HepG2 (cell line): ENCODE measurements around the gene SBNO2. TPM values are rescaled to one million over a fixed set of nuclear protein-coding genes. Genes with fewer than 3 reads are reported as not detected.
A peak's percentile ranks its signal among the peaks of the same experiment; 100 is the strongest.

Experiments
- ARNTL ChIP-seq: sonication (generic); formaldehyde crosslinking; IDR thresholded peaks from 2 replicates; pipeline ENCODE4 v1.4.0; 2020; ENCODE audit warnings: mild to moderate bottlenecking, missing genetic modification reagents
- CCAR2 ChIP-seq: fragments of 200-400 bp; formaldehyde crosslinking; optimal IDR thresholded peaks from 2 replicates; pipeline ENCODE3; 2018; ENCODE audit warnings: low read depth, mild to moderate bottlenecking, low read length, moderate library complexity
- ETV5 ChIP-seq: IDR thresholded peaks from 2 replicates; pipeline ENCODE4 v1.6.1; 2018; ENCODE audit warnings: missing biosample characterization, missing genetic modification reagents, inconsistent platforms, borderline replicate concordance
- HNF4A ChIP-seq: sonication (generic); formaldehyde crosslinking; IDR thresholded peaks from 2 replicates; pipeline ENCODE4 v1.4.0; 2020; ENCODE audit warnings: missing genetic modification reagents
- ISL2 ChIP-seq: sonication (generic); formaldehyde crosslinking; IDR thresholded peaks from 2 replicates; pipeline ENCODE4 v1.5.0; 2020; ENCODE audit warnings: missing genetic modification reagents
- MTF2 ChIP-seq: sonication (generic); formaldehyde crosslinking; IDR thresholded peaks from 2 replicates; pipeline ENCODE4 v1.5.0; 2020; ENCODE audit warnings: missing genetic modification reagents, borderline replicate concordance
- NFE2 ChIP-seq: sonication (generic); formaldehyde crosslinking; IDR thresholded peaks from 2 replicates; pipeline ENCODE4 v1.4.0; 2020; ENCODE audit warnings: missing genetic modification reagents
- TGIF2 ChIP-seq: IDR thresholded peaks from 2 replicates; pipeline ENCODE4 v1.6.1; 2016; ENCODE audit warnings: control low read depth, missing compliant biosample characterization
- WIZ ChIP-seq: sonication (generic); formaldehyde crosslinking; IDR thresholded peaks from 2 replicates; pipeline ENCODE4 v1.5.1; 2020; ENCODE audit warnings: mild to moderate bottlenecking, missing genetic modification reagents
- ZNF510 ChIP-seq: sonication (generic); formaldehyde crosslinking; IDR thresholded peaks from 2 replicates; pipeline ENCODE4 v1.4.0; 2020; ENCODE audit warnings: low read depth, mild to moderate bottlenecking, missing genetic modification reagents
- ZNF629 ChIP-seq: sonication (generic); formaldehyde crosslinking; conservative IDR thresholded peaks from 2 replicates; pipeline ENCODE4 v1.5.0; 2020; ENCODE audit warnings: missing genetic modification reagents
- ZNF781 ChIP-seq: sonication (generic); formaldehyde crosslinking; IDR thresholded peaks from 2 replicates; pipeline ENCODE4 v1.5.1; 2020; ENCODE audit warnings: borderline replicate concordance, mild to moderate bottlenecking, missing genetic modification reagents; ENCODE audit errors: not compliant biosample characterization
- polyA plus RNA-seq, 8 experiments: library from polyadenylated mRNA; depleted of rRNA in 3 of 8; stranded (reverse) in 7 of 8; unstranded in 1 of 8; fragments of >200 nt; fragmentation: Illumina TruSeq in 4 of 8; extraction: Trizol in 4 of 8; gene quantifications; 2 replicates each; pipeline versions ENCODE4 v1.2.1 to v1.2.3, GENCODE V29; 2011 to 2016; ENCODE audit warnings: low read depth in 4 of 8, missing spikeins in 1 of 8, mixed read lengths in 1 of 8; ENCODE audit not compliant: insufficient read depth in 1 of 8
- total RNA-seq, 5 experiments: library from RNA; depleted of rRNA; stranded (reverse); fragments of >200 nt; fragmentation: Illumina TruSeq; extraction: Trizol; gene quantifications; 2 replicates each; pipeline ENCODE4 v1.2.3, GENCODE V29; 2016; ENCODE audit warnings: low read depth in 1 of 5
- TF ChIP-seq, protein P1 (sequence below): sonication (generic); formaldehyde crosslinking; IDR thresholded peaks from 2 replicates; pipeline ENCODE4 v1.4.0; 2020; ENCODE audit warnings: mild to moderate bottlenecking, missing genetic modification reagents
- TF ChIP-seq, protein P2 (sequence below), 2 experiments: sonication (generic) in 1 of 2; formaldehyde crosslinking in 1 of 2; IDR thresholded peaks; 2 replicates each; pipeline versions ENCODE4 v1.5.1 to v1.6.1; 2011 to 2020; ENCODE audit warnings: borderline replicate concordance in 1 of 2, low read depth in 1 of 2, low read length in 1 of 2, mild to moderate bottlenecking in 1 of 2, missing genetic modification reagents in 1 of 2, moderate library complexity in 1 of 2
- TF ChIP-seq, protein P3 (sequence below): sonication (generic); formaldehyde crosslinking; conservative IDR thresholded peaks from 2 replicates; pipeline ENCODE4 v1.8.0; 2022; ENCODE audit warnings: missing genetic modification reagents
- TF ChIP-seq, protein P4 (sequence below): IDR thresholded peaks from 2 replicates; pipeline ENCODE4 v1.6.1; 2016
- TF ChIP-seq, protein P5 (sequence below): sonication (generic); formaldehyde crosslinking; IDR thresholded peaks from 2 replicates; pipeline ENCODE4 v1.4.0; 2020; ENCODE audit warnings: missing genetic modification reagents
- TF ChIP-seq, protein P6 (sequence below): IDR thresholded peaks from 2 replicates; pipeline ENCODE4 v1.6.1; 2016; ENCODE audit warnings: mild to moderate bottlenecking, missing biosample characterization, missing genetic modification reagents

SBNO2 gene
- total and polyA plus RNA-seq, 2 of the 13 experiments (the other 11 are each of a cell fraction or from before 2014, with no cell fraction given): 8.6 to 10.4 TPM

DNA sequence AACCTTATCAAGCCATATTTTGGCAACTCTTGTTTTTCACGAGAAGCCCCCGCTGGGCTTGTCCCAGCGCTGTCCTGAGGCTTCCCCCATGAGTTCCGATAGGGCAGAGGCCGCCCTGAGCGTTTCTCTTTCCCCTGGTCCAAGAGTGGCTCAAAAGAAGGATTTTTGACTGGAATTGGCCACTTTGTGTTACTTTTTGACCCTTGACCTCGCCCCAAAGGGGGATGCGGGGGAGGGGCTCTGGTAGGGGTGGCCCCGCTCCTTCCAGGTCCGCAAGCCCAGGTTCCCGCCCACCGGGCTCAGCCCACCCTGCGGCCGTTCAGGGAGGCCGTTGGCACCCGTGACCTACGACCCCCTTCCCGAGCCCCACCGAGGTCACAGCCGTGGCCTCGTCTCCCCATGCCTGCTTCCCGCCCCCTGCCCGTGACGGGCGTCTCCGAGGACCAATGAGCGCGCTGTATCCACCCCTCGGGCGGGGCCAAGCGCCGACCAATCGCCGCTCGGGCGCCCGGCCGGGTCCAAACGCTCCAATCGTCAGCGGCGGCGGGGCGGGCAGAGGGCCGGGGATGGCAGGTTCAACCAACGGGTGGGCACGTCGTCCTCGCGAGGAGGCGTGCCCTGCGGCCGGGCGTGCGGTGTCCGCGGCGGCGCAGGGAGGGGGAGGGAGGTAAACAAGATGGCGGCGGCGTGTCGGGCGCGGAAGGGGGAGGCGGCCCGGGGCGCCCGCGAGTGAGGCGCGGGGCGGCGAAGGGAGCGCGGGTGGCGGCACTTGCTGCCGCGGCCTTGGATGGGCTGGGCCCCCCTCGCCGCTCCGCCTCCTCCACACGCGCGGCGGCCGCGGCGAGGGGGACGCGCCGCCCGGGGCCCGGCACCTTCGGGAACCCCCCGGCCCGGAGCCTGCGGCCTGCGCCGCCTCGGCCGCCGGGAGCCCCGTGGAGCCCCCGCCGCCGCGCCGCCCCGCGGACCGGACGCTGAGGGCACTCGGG, 31.3 kb upstream of the SBNO2 start, which contains the start of gene STK11 (continued):
- peak; percentile 83 for TF ChIP-seq ARNTL (CRISPR knock-in tag)
- TF ChIP-seq, protein P1, sequence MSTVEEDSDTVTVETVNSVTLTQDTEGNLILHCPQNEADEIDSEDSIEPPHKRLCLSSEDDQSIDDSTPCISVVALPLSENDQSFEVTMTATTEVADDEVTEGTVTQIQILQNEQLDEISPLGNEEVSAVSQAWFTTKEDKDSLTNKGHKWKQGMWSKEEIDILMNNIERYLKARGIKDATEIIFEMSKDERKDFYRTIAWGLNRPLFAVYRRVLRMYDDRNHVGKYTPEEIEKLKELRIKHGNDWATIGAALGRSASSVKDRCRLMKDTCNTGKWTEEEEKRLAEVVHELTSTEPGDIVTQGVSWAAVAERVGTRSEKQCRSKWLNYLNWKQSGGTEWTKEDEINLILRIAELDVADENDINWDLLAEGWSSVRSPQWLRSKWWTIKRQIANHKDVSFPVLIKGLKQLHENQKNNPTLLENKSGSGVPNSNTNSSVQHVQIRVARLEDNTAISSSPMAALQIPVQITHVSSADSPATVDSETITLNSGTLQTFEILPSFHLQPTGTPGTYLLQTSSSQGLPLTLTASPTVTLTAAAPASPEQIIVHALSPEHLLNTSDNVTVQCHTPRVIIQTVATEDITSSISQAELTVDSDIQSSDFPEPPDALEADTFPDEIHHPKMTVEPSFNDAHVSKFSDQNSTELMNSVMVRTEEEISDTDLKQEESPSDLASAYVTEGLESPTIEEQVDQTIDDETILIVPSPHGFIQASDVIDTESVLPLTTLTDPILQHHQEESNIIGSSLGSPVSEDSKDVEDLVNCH (CRISPR knock-in tag): no peak
- no peak for TF ChIP-seq ETV5
- TF ChIP-seq, protein P2, sequence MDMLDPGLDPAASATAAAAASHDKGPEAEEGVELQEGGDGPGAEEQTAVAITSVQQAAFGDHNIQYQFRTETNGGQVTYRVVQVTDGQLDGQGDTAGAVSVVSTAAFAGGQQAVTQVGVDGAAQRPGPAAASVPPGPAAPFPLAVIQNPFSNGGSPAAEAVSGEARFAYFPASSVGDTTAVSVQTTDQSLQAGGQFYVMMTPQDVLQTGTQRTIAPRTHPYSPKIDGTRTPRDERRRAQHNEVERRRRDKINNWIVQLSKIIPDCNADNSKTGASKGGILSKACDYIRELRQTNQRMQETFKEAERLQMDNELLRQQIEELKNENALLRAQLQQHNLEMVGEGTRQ (IDR thresholded peaks at IDR 0.05; ENCODE audit: low read depth, low read length): no peak
- TF ChIP-seq, protein P2 (CRISPR knock-in tag; IDR thresholded peaks at IDR 0.05; ENCODE audit: borderline replicate concordance): no peak
- TF ChIP-seq, protein P3, sequence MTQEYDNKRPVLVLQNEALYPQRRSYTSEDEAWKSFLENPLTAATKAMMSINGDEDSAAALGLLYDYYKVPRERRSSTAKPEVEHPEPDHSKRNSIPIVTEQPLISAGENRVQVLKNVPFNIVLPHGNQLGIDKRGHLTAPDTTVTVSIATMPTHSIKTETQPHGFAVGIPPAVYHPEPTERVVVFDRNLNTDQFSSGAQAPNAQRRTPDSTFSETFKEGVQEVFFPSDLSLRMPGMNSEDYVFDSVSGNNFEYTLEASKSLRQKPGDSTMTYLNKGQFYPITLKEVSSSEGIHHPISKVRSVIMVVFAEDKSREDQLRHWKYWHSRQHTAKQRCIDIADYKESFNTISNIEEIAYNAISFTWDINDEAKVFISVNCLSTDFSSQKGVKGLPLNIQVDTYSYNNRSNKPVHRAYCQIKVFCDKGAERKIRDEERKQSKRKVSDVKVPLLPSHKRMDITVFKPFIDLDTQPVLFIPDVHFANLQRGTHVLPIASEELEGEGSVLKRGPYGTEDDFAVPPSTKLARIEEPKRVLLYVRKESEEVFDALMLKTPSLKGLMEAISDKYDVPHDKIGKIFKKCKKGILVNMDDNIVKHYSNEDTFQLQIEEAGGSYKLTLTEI (CRISPR knock-in tag): no peak
- TF ChIP-seq, protein P4, sequence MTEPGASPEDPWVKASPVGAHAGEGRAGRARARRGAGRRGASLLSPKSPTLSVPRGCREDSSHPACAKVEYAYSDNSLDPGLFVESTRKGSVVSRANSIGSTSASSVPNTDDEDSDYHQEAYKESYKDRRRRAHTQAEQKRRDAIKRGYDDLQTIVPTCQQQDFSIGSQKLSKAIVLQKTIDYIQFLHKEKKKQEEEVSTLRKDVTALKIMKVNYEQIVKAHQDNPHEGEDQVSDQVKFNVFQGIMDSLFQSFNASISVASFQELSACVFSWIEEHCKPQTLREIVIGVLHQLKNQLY (CRISPR knock-in tag): no peak
- no peak for TF ChIP-seq WIZ
- peak; percentile 48; the same call in 1 of the 2 replicates for TF ChIP-seq HNF4A (CRISPR knock-in tag)
- TF ChIP-seq ISL2 (CRISPR knock-in tag): 0 out of 2 replicates have a peak, but pooled peaks have one; percentile 44
- no peak for TF ChIP-seq ZNF510 (CRISPR knock-in tag)
- TF ChIP-seq NFE2 (CRISPR knock-in tag): no peak
- TF ChIP-seq TGIF2 (CRISPR knock-in tag): peak; percentile 29; the same call in 1 of the 2 replicates
- TF ChIP-seq ZNF629 (CRISPR knock-in tag): no peak
- TF ChIP-seq, protein P5, sequence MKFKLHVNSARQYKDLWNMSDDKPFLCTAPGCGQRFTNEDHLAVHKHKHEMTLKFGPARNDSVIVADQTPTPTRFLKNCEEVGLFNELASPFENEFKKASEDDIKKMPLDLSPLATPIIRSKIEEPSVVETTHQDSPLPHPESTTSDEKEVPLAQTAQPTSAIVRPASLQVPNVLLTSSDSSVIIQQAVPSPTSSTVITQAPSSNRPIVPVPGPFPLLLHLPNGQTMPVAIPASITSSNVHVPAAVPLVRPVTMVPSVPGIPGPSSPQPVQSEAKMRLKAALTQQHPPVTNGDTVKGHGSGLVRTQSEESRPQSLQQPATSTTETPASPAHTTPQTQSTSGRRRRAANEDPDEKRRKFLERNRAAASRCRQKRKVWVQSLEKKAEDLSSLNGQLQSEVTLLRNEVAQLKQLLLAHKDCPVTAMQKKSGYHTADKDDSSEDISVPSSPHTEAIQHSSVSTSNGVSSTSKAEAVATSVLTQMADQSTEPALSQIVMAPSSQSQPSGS (CRISPR knock-in tag): no peak
- TF ChIP-seq CCAR2: no peak
- no peak for TF ChIP-seq MTF2 (CRISPR knock-in tag)
- TF ChIP-seq, protein P6, sequence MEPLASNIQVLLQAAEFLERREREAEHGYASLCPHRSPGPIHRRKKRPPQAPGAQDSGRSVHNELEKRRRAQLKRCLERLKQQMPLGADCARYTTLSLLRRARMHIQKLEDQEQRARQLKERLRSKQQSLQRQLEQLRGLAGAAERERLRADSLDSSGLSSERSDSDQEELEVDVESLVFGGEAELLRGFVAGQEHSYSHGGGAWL (CRISPR knock-in tag): no peak
- no peak for TF ChIP-seq ZNF781 (CRISPR knock-in tag)
